KOPT-K1 (cell line): ENCODE measurements around the gene MYT1.

Experiments used
- H3K27ac ChIP-seq: fragments of 200-600 bp; sonication (generic); 2 replicates; pipeline ENCODE4 v1.5.1; 2016; ENCODE audit warnings: antibody characterized with exemption, mild to moderate bottlenecking, low read depth, low read length; ENCODE audit not compliant: poor library complexity, severe bottlenecking
- H3K36me3 ChIP-seq: fragments of 200-600 bp; sonication (generic); 2 replicates; pipeline ENCODE4 v1.5.1; 2017; ENCODE audit warnings: antibody characterized with exemption, mild to moderate bottlenecking, low read length, moderate library complexity; ENCODE audit not compliant: insufficient read depth
- H3K9me3 ChIP-seq: fragments of 200-600 bp; sonication (generic); 2 replicates; pipeline ENCODE4 v1.5.1; 2017; ENCODE audit warnings: antibody characterized with exemption, low read length, mild to moderate bottlenecking; ENCODE audit not compliant: insufficient read depth, poor library complexity, severe bottlenecking

The MYT1 gene

DNA sequence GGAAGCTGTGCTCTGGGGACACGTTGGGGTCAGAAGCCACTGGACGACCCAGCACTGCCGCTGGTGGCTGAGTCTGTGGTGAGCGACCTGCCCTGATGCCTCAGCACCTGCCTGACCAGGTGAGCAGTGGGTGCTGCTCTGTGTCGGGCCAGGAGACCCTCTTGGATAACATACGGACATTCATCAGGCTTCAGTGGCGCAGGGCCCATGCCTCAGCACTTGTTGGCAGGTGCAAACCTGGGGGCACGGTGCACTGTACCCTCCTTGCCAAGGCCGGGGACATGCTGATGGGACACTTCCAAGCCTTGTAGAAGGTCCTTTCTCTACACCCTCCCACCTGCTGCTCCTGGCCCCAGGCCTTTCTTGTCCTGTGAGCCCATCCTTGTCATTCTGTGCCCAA, 34.1 kb downstream of the MYT1 start:
- no peaks in the 10 kb centered on the region for H3K9me3 ChIP-seq
- no peak overlapping the region for H3K27ac ChIP-seq
- H3K36me3 ChIP-seq: no peaks in the 10 kb centered on the region

GRCh38 chr20:64199395-64199794, 35.1 kb downstream of the MYT1 start:
- H3K9me3 ChIP-seq: no peaks in the 10 kb centered on the region
- no peaks in the 10 kb centered on the region for H3K36me3 ChIP-seq
- H3K27ac ChIP-seq: no peak overlapping the region

DNA sequence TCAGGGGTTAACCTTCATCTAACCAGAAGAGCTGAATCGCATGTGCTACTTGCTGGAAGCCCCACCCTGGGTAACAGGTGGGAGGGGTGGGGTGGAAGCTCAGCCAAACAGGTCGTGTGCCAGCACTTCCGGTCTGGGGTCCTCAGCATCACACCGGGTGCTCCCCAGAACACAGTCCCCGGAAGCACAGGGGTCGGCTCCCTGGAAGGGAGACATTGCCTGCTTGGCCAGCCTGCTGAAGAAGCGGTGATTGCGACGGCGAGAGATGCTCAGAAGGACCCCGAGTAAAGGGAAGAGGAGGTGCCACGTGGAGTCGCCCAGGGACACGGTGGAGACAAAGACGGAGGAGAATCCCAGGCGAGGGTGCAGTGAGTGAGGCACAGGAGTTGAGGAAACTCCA, 36.5 kb downstream of the MYT1 start:
- Histone ChIP-seq H3K27ac (no peak overlapping the region), H3K9me3 (no peaks in the 10 kb centered on the region), H3K36me3 (no peaks in the 10 kb centered on the region)

GRCh38 chr20:64201653-64202052, 37.4 kb downstream of the MYT1 start:
- H3K36me3 ChIP-seq: no peaks in the 10 kb centered on the region
- no peak overlapping the region for H3K27ac ChIP-seq
- no peaks in the 10 kb centered on the region for H3K9me3 ChIP-seq

GRCh38 chr20:64203037-64203777, 39.0 kb downstream of the MYT1 start:
- Histone ChIP-seq H3K36me3 (no peaks in the 10 kb centered on the region), H3K9me3 (no peaks in the 10 kb centered on the region), H3K27ac (no peak overlapping the region)

DNA sequence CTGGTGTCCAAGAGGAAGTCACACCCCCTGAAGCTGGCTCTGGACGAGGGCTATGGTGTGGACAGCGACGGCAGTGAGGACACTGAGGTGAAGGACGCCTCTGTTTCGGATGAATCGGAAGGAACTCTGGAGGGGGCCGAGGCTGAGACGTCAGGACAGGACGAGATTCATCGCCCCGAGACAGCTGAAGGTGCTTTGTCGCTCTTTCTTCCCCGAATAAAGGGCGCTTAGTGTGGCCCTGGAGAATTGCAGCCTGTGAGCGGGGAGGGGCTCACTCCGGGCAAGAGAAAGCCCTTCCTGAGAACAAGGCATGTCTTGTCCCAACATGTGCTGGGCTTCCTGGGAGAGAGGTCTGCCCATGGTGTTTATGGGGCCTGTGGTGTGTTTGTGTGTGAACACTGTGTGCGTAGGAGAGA, 41.4 kb downstream of the MYT1 start:
- H3K9me3 ChIP-seq: no peaks in the 10 kb centered on the region
- H3K36me3 ChIP-seq: no peaks in the 10 kb centered on the region
- H3K27ac ChIP-seq: no peak overlapping the region

DNA sequence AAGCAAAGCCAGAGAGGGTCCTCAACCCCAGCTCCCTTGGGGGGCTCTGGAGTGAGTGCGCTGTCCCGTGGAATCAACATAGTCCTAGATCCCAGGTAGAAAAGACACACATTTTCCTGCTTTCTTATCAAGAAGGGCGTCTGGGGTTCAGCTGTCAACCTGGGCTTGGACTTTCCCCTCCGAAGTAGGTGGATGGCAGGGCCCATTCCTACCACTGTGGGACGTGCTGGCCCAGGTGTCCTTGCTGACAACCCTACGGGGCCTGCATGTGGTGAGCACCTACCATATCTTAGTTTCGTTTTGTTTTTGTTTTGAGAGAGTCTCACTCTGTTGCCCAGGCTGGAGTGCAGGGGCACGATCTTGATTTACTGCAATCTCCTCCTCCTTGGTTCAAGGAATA, 42.4 kb downstream of the MYT1 start:
- no peak overlapping the region for H3K27ac ChIP-seq
- H3K9me3 ChIP-seq: no peaks in the 10 kb centered on the region
- H3K36me3 ChIP-seq: no peaks in the 10 kb centered on the region

- Histone ChIP-seq H3K36me3 (no peaks in the 10 kb centered on the region), H3K27ac (no peak overlapping the region), H3K9me3 (no peaks in the 10 kb centered on the region)
These were observed 43.7 kb downstream of the MYT1 start for GRCh38 chr20:64207641-64208590.

GRCh38 chr20:64209148-64209547, 44.9 kb downstream of the MYT1 start:
- Histone ChIP-seq H3K9me3 (no peaks in the 10 kb centered on the region), H3K36me3 (no peaks in the 10 kb centered on the region), H3K27ac (no peak overlapping the region)

DNA sequence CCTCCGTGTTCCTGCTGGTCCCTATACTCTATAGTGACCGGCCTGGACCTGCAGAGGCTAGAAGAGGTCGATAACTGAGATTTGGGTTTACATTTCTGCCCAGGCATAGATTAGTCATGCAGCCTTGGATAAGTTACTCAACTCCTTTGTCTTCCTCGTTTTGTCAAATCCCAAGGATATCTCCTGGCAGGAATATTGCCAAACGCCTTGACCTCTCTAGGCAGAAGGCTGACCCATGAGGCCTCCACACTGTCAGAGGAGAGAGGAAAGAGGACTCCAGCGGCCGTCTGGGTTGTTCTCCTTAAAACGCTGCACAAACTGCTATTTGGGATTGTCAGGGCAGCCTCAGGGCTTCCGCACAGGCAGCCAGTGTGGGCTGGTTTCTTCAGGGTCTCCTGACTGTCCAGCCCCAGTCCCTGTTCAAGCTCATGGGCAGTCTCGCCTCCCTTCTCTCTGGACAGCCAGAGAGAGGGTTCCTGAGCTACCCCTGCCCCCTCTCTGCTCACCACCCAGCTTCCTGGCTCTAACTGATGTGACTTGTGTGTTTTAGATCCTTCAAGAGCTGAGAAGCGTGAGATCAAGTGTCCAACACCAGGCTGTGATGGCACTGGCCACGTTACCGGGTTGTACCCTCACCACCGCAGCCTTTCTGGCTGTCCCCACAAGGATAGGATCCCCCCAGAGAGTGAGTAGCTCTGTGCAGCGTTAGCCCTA, 46.6 kb downstream of the MYT1 start:
- H3K9me3 ChIP-seq: no peaks in the 10 kb centered on the region

DNA sequence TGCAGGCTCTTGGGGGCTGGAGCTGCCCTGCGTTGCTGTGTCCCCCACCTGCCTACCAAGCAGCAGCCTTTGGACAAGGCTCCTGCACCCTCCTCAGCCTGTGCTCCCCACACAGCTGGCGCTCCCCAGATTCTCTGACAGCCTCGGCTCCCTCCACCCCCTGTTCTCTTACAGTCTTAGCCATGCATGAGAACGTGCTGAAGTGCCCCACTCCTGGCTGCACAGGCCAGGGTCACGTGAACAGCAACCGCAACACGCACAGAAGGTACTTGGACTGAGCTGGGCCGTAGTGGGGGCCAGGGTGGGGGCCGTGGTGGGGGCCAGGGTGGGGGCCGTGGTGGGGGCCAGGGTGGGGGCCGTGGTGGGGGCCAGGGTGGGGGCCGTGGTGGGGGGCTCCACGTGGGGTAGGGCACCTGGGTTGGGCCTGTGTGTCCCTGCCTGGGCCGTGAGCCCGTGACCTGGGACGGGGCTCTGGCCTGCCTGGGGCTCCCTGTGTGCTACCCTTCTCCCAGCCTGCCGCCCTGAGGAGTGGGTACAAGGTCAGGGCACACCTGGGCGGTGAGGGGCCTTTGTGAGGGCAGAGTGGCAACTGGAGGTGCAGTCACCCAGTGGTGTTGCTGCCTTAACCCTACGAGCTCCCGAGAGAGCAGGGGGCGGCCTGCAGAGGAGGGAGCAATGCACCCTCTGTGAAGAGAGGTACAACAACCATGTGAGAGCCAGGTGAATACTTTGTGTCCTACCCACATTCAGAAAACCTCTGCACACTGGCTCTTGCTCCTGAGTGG, 47.8 kb downstream of the MYT1 start:
- peak overlapping the region; percentile 77 for H3K27ac ChIP-seq
- H3K9me3 ChIP-seq: no peaks in the 10 kb centered on the region
- H3K36me3 ChIP-seq: no peaks in the 10 kb centered on the region

More for the DNA sequence above, 46.6 kb downstream of the MYT1 start:
- no peaks in the 10 kb centered on the region for H3K36me3 ChIP-seq
- peak overlapping the region; percentile 53 for H3K27ac ChIP-seq

GRCh38 chr20:64212755-64213154, 48.5 kb downstream of the MYT1 start:
- Histone ChIP-seq H3K36me3 (no peaks in the 10 kb centered on the region), H3K9me3 (no peaks in the 10 kb centered on the region), H3K27ac (peak overlapping the region; percentile 77)

DNA sequence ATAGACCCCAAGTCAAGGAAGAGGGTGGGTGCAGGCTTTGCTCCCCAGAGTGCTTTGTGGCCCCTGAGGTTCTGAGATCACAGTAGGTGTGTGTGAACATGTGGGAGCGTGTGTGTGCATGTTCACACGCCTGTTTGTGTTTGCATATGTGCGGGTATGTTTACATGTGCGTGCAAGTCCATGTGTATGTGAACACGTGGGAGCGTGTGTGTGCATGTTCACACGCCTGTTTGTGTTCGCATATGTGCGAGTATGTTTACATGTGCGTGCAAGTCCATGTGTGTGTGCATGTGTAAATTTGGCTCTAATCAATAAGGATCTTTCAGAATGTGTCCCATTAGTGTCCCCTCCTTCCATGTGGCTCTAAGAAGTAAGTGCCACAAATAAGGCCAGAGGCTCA, 49.9 kb downstream of the MYT1 start:
- no peaks in the 10 kb centered on the region for H3K36me3 ChIP-seq
- H3K9me3 ChIP-seq: no peaks in the 10 kb centered on the region
- peak overlapping the region; percentile 77 for H3K27ac ChIP-seq

- Histone ChIP-seq H3K27ac (peak overlapping the region; percentile 77), H3K9me3 (no peaks in the 10 kb centered on the region), H3K36me3 (no peaks in the 10 kb centered on the region)
These were observed 50.7 kb downstream of the MYT1 start for GRCh38 chr20:64214952-64215351.
